NCI-H1694 treated with DMSO at 0.1 percent for 48 hours (cell line): ENCODE measurements around the gene DAGLB.

ENCODE experiments used
- DNase-seq: peaks from one replicate; lab custom pipeline; 2025; lab: John Stamatoyannopoulos, UW

Gene DAGLB

DNA sequence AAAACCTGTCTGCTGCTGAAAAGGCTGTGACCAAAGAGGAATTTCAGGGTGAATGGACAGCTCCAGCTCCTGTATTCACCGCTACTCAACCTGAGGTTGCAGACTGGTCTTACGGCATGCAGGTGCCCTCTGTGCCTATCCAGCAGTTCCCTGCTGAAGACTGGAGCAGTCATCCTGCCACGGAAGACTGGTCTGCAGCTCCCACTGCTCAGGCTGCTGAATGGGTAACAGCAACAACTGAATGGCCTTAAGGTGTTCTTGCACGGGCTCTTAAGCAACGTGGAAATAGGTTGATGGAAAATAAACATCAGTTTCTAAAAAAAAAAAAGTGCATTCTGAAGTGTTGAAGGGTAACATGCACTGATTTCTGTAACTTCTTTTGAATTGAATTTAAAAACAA lies 82.3 kb downstream of the DAGLB start:
- no peak for DNase-seq

DNA sequence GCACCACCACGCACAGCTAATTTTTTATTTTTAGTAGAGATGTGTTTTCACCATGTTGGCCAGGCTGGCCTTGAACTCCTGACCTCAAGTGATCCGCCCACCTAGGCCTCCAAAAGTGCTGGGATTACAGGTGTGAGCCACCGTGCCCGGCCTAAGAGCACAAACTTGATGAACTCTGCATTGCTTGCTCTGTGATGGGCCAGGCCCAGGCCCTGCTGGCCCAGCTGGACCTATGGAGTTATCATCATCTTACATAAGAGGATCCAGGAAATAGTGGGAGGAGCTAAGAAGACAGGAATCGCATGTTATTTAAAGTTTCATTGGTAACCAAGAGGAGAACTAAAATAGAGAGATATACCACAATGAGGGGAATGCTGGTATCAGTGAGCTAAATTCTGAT lies 86.9 kb downstream of the DAGLB start:
- DNase-seq: no peak

DNA sequence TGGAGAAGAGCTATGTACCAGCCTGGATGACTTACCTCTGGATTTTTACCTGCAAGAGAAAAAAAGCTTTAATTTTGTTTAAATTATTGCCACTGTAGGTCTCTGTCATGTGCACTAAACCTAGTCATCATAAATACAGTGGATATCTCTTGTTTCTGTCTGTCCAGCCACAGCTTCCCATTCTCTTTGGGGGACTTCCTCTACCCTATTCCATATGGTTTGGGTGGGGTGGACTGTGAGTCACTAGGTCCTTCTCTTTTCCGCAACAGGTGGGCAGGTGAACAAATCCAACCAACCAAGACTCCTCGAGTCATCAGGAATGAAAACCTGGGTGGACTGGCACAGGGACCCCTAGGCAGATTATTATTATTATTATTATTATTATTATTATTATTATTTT lies 88.0 kb downstream of the DAGLB start:
- no peak for DNase-seq
